H1 (cell line): ENCODE measurements around the gene ASCL1. TPM values are rescaled to one million over a fixed set of nuclear protein-coding genes. Genes with fewer than 3 reads are reported as not detected.

ENCODE experiments used
- CTCF ChIA-PET: fragments of 300-600 bp; sonication (Branson Sonifier 250); formaldehyde crosslinking; loops from one replicate; lab custom pipeline; 2021; ENCODE audit not compliant: partially characterized antibody; lab: Charles Lee
- POLR2A ChIA-PET: fragments of 300-600 bp; sonication (Branson Sonifier 250); formaldehyde crosslinking; loops from one replicate; lab custom pipeline; 2021; ENCODE audit warnings: inconsistent platforms; ENCODE audit not compliant: partially characterized antibody; lab: Charles Lee
- DNase-seq, 2 experiments: peaks; one replicate each; pipeline versions ENCODE4 v3.0.0 to v3.0.0-alpha.2; 2010 to 2022; ENCODE audit warnings: low spot score in 2 of 2, low read depth in 1 of 2, mixed read lengths in 1 of 2
- FAIRE-seq: peaks from 2 replicates; lab custom pipeline; 2011; peaks lifted over from hg19 to GRCh38; lab: Jason Lieb, UNC
- H2AFZ ChIP-seq: 2 replicates; pipeline ENCODE4 v1.8.1; 2012; ENCODE audit warnings: low read length, inconsistent platforms
- H2AK5ac ChIP-seq: 2 replicates; pipeline ENCODE4 v1.6.1; 2013; ENCODE audit warnings: low read depth, low read length
- H2BK120ac ChIP-seq: replicated peaks from 2 replicates; pipeline ENCODE3; 2013; ENCODE audit warnings: low read depth, low read length, inconsistent platforms
- H2BK12ac ChIP-seq: 2 replicates; pipeline ENCODE4 v1.6.1; 2013; ENCODE audit warnings: low read depth, low read length
- H2BK15ac ChIP-seq: 2 replicates; pipeline ENCODE4 v1.6.1; 2013; ENCODE audit warnings: low read length
- H2BK20ac ChIP-seq: 2 replicates; pipeline ENCODE4 v1.6.1; 2013; ENCODE audit warnings: low read length
- H2BK5ac ChIP-seq: 2 replicates; pipeline ENCODE4 v1.6.1; 2013; ENCODE audit warnings: low read depth, low read length
- H3K14ac ChIP-seq: 2 replicates; pipeline ENCODE4 v1.6.1; 2013; ENCODE audit warnings: inconsistent platforms; ENCODE audit not compliant: insufficient read length
- H3K18ac ChIP-seq: 2 replicates; pipeline ENCODE4 v1.6.1; 2013; ENCODE audit warnings: low read length; ENCODE audit errors: extremely low read depth
- H3K23ac ChIP-seq: 2 replicates; pipeline ENCODE4 v1.6.1; 2013; ENCODE audit warnings: inconsistent platforms; ENCODE audit not compliant: insufficient read length
- H3K23me2 ChIP-seq: 2 replicates; pipeline ENCODE4 v1.6.1; 2013; ENCODE audit warnings: low read depth, low read length
- H3K27ac ChIP-seq: 2 replicates; pipeline ENCODE4 v1.6.1; 2011; ENCODE audit warnings: low read depth, low read length, inconsistent platforms
- H3K27me3 ChIP-seq, 4 experiments: replicated peaks in 1 of 4; 1 replicate in 1 of 4; 2 replicates in 3 of 4; pipeline versions ENCODE4 v1.6.1 to v1.8.1; 2011 to 2013; ENCODE audit warnings: low read length in 3 of 4, mild to moderate bottlenecking in 3 of 4, inconsistent platforms in 2 of 4, mixed read lengths in 2 of 4, moderate library complexity in 1 of 4; ENCODE audit not compliant: control insufficient read depth in 3 of 4, insufficient read depth in 3 of 4; ENCODE audit errors: extremely low read depth in 1 of 4
- H3K36me3 ChIP-seq, 4 experiments: 2 replicates each; pipeline versions ENCODE4 v1.6.1 to v1.8.1; 2011 to 2013; ENCODE audit warnings: mild to moderate bottlenecking in 4 of 4, low read length in 3 of 4, moderate library complexity in 2 of 4, control low read depth in 1 of 4, inconsistent platforms in 1 of 4; ENCODE audit not compliant: insufficient read depth in 4 of 4, control insufficient read depth in 2 of 4
- H3K4ac ChIP-seq: replicated peaks from 2 replicates; pipeline ENCODE3; 2013; ENCODE audit warnings: low read length, low read depth, mixed read lengths, inconsistent platforms; ENCODE audit not compliant: insufficient read length
- H3K4me1 ChIP-seq, 4 experiments: replicated peaks in 1 of 4; 1 replicate in 1 of 4; 2 replicates in 3 of 4; pipeline versions ENCODE4 v1.6.1 to v1.8.1; 2011 to 2013; ENCODE audit warnings: low read length in 3 of 4, inconsistent platforms in 2 of 4, mixed read lengths in 1 of 4; ENCODE audit not compliant: insufficient read depth in 4 of 4, control insufficient read depth in 3 of 4
- H3K4me2 ChIP-seq, 2 experiments: 2 replicates each; pipeline versions ENCODE4 v1.6.1 to v1.8.1; 2011 to 2013; ENCODE audit warnings: low read depth in 2 of 2, low read length in 2 of 2, control low read depth in 1 of 2, inconsistent platforms in 1 of 2, mild to moderate bottlenecking in 1 of 2; ENCODE audit not compliant: insufficient read depth in 1 of 2
- H3K4me3 ChIP-seq, 4 experiments: fragments of 200-600, 300-600 bp in 1 of 4; sonication (generic), shearing (Covaris generic), sonication (Bioruptor Twin) in 1 of 4; 2 replicates each; pipeline versions ENCODE4 v1.5.1 to v1.8.1; 2011 to 2016; ENCODE audit warnings: low read length in 4 of 4, low read depth in 3 of 4, control low read depth in 2 of 4, inconsistent platforms in 2 of 4, mild to moderate bottlenecking in 2 of 4, mixed read lengths in 1 of 4, moderate library complexity in 1 of 4; ENCODE audit not compliant: insufficient read depth in 2 of 4; ENCODE audit errors: extremely low read depth in 1 of 4
- H3K56ac ChIP-seq: replicated peaks from 2 replicates; pipeline ENCODE3; 2013; ENCODE audit warnings: low read depth, mild to moderate bottlenecking, mixed read lengths, low read length, inconsistent platforms; ENCODE audit not compliant: insufficient read length
- H3K79me1 ChIP-seq: 2 replicates; pipeline ENCODE4 v1.6.1; 2013; ENCODE audit warnings: low read depth, low read length, control low read depth
- H3K79me2 ChIP-seq, 2 experiments: 2 replicates each; pipeline versions ENCODE4 v1.6.1 to v1.8.1; 2012 to 2013; ENCODE audit warnings: low read length in 2 of 2, mild to moderate bottlenecking in 2 of 2, inconsistent platforms in 1 of 2; ENCODE audit not compliant: insufficient read depth in 2 of 2, control insufficient read depth in 1 of 2
- H3K9ac ChIP-seq, 4 experiments: replicated peaks in 1 of 4; 1 replicate in 1 of 4; 2 replicates in 3 of 4; pipeline versions ENCODE4 v1.6.1 to v1.8.1; 2011 to 2013; ENCODE audit warnings: low read depth in 3 of 4, low read length in 3 of 4, control low read depth in 2 of 4, mild to moderate bottlenecking in 2 of 4, moderate library complexity in 2 of 4, inconsistent platforms in 1 of 4; ENCODE audit errors: extremely low read depth in 1 of 4
- H3K9me3 ChIP-seq, 2 experiments: 2 replicates each; pipeline versions ENCODE4 v1.6.1 to v1.8.1; 2012 to 2013; ENCODE audit warnings: mild to moderate bottlenecking in 2 of 2, moderate library complexity in 2 of 2, control low read depth in 1 of 2, inconsistent platforms in 1 of 2, low read depth in 1 of 2, low read length in 1 of 2, mixed read lengths in 1 of 2; ENCODE audit not compliant: insufficient read depth in 2 of 2
- H4K20me1 ChIP-seq, 2 experiments: replicated peaks in 1 of 2; 2 replicates each; pipeline versions ENCODE3 to v1.8.1; 2011 to 2013; ENCODE audit warnings: inconsistent platforms in 2 of 2, low read length in 2 of 2, mild to moderate bottlenecking in 1 of 2; ENCODE audit not compliant: insufficient read depth in 2 of 2, control insufficient read depth in 1 of 2
- H4K5ac ChIP-seq: 2 replicates; pipeline ENCODE4 v1.6.1; 2013; ENCODE audit warnings: low read length, low read depth, mixed read lengths, inconsistent platforms; ENCODE audit not compliant: insufficient read length
- H4K8ac ChIP-seq: 2 replicates; pipeline ENCODE4 v1.8.0; 2013; ENCODE audit warnings: mild to moderate bottlenecking, moderate library complexity, low read length, inconsistent platforms; ENCODE audit not compliant: insufficient read depth; ENCODE audit errors: extremely low read depth
- H4K91ac ChIP-seq: replicated peaks from 2 replicates; pipeline ENCODE3; 2013; ENCODE audit warnings: low read length, mixed read lengths, inconsistent platforms; ENCODE audit not compliant: insufficient read length
- CEBPB ChIP-seq: IDR thresholded peaks from 2 replicates; pipeline ENCODE4 v1.6.1; 2012; ENCODE audit warnings: low read depth, low read length
- WGBS, 2 experiments: shearing (Covaris generic) in 1 of 2; methylation state at CpG; one replicate each; pipeline versions ENCODE4 v1.1.6 to v1.1.7; 2013 to 2015; ENCODE audit warnings: low lambda C conversion rate in 2 of 2, mixed read lengths in 2 of 2, inconsistent platforms in 1 of 2, low coverage in 1 of 2, missing lambda C conversion rate in 1 of 2; ENCODE audit not compliant: insufficient replicate concordance in 2 of 2, insufficient coverage in 1 of 2, insufficient read length in 1 of 2; ENCODE audit errors: extremely low coverage in 1 of 2, missing lambda C conversion rate in 1 of 2; 5-methylcytosine and 5-hydroxymethylcytosine counted together
- polyA plus RNA-seq, 7 experiments: library from polyadenylated mRNA; depleted of rRNA in 3 of 7; stranded (reverse) in 5 of 7; unstranded in 2 of 7; fragments of >200 nt in 5 of 7; fragments of 200-250 nt in 2 of 7; gene quantifications; 1 replicate in 5 of 7; 2 replicates in 1 of 7; 4 replicates in 1 of 7; pipeline versions ENCODE4 v1.2.1 to v1.2.3, GENCODE V29; 2011 to 2013; ENCODE audit warnings: missing spikeins in 2 of 7, mixed read lengths in 2 of 7
- total RNA-seq: library from RNA; stranded (reverse); fragmentation: NEBNext Ultra II Directional; extraction: Animal tissue kit (Norgen Biotek cat#: 25700); gene quantifications from 2 replicates; pipeline ENCODE4 v1.2.1, GENCODE V29; 2021

Gene ASCL1
- total and polyA plus RNA-seq, 2 of the 8 experiments (the other 6 are each of a cell fraction or from before 2014, with no cell fraction given): 0.12 TPM; not detected in 1

GRCh38 chr12:102992720-102993119 is 35.2 kb downstream of the ASCL1 start:
- Histone ChIP-seq H3K23me2 (no peaks in the 10 kb centered on the region), H3K4me2 (no peak overlapping the region), H3K23ac (no peak overlapping the region), H3K4me3 (no peak overlapping the region), H3K79me2 (no peaks in the 10 kb centered on the region), H3K9me3 (peaks cover 2 to 12% of the 10 kb centered on the region in 2 experiments; a peak in 3 of 4 replicates), H2AK5ac (no peak overlapping the region), H2BK15ac (no peak overlapping the region), H4K5ac (no peak overlapping the region), H2BK20ac (no peak overlapping the region), H2AFZ (no peak overlapping the region), H3K27me3 (no peaks in the 10 kb centered on the region), H2BK5ac (no peak overlapping the region), H4K91ac (no peak overlapping the region), H3K4me1 (no peaks in the 10 kb centered on the region), H2BK12ac (no peak overlapping the region), H4K8ac (no peak overlapping the region), H3K79me1 (no peaks in the 10 kb centered on the region), H3K4ac (no peak overlapping the region), H3K14ac (no peak overlapping the region), H3K18ac (no peak overlapping the region), H3K36me3 (no peaks in the 10 kb centered on the region), H3K56ac (no peak overlapping the region), H3K9ac (no peak overlapping the region), H3K27ac (no peak overlapping the region), H4K20me1 (no peaks in the 10 kb centered on the region), H2BK120ac (no peak overlapping the region)
- CTCF ChIA-PET: interaction anchor here (0.6 to 3.2 kb wide), 12 partner anchors 10 to 780 kb away, joined by 3 to 20 read pairs (median 3); no protein-coding TSS in a partner anchor
- WGBS, 2 experiments: 91% methylated on average over 4 of the region's 4 CpGs; no CpG with 5 or more reads in 1 of the 2 experiments
- POLR2A ChIA-PET: no interaction called here
- DNase-seq: no peak
- FAIRE-seq: no peak
- TF ChIP-seq CEBPB: no peak
